Measurements from ENCODE around the gene ZNF814.
"Not testable (repeated sequence)": the region's sequence is repeated elsewhere in the genome, so short reads cannot be mapped to it uniquely, and the experiment has no call there.

The ZNF814 gene

GRCh38 chr19:57888560-57889231 lies at the start of gene ZNF814:
ZNF814 (minus strand) TSS chr19:57889037; CDS start chr19:57888802, 235 bp downstream.
- peak; percentile 50 for DNase-seq (ENCODE audit: low read depth)

GRCh38 chr19:57935731-57936130 lies 46.9 kb upstream of the ZNF814 start:
- no peak for DNase-seq (ENCODE audit: low read depth)

- peak; percentile 67 for DNase-seq (ENCODE audit: low read depth)
These were observed 46.2 kb upstream of the ZNF814 start, which contains the start of gene ZNF418 for GRCh38 chr19:57934820-57935665. ZNF418 (minus strand) TSS chr19:57935402; CDS start chr19:57933822, 1,580 bp downstream.

GRCh38 chr19:57927587-57927986 lies 38.8 kb upstream of the ZNF814 start:
- DNase-seq (ENCODE audit: low read depth), result no peak

- peak; percentile 86 for DNase-seq (ENCODE audit: low read depth)
These were observed 27.5 kb upstream of the ZNF814 start, which contains the start of gene ZNF417 for GRCh38 chr19:57916168-57916995. ZNF417 (minus strand) TSS chr19:57916592; CDS start chr19:57916411, 181 bp downstream.

GRCh38 chr19:57914531-57914930 lies 25.7 kb upstream of the ZNF814 start:
- no peak for DNase-seq (ENCODE audit: low read depth)

- no peak for DNase-seq (ENCODE audit: low read depth)
These were observed 18.6 kb upstream of the ZNF814 start for GRCh38 chr19:57907394-57907793.

GRCh38 chr19:57905258-57905657 lies 16.4 kb upstream of the ZNF814 start:
- no peak for DNase-seq (ENCODE audit: low read depth)

- DNase-seq (ENCODE audit: low read depth), result no peak
These were observed 14.9 kb upstream of the ZNF814 start for GRCh38 chr19:57903618-57904184.

GRCh38 chr19:57900311-57900710 lies 11.5 kb upstream of the ZNF814 start:
- no peak for DNase-seq (ENCODE audit: low read depth)

GRCh38 chr19:57890706-57891105 lies 1.9 kb upstream of the ZNF814 start:
- DNase-seq (ENCODE audit: low read depth), result peak; percentile 63

GRCh38 chr19:57888107-57888559 lies 704 bp downstream of the ZNF814 start:
- no peak for DNase-seq (ENCODE audit: low read depth)

- no peak for DNase-seq (ENCODE audit: low read depth)
These were observed 1.5 kb downstream of the ZNF814 start for GRCh38 chr19:57887195-57887941.

GRCh38 chr19:57886046-57886445 lies 2.8 kb downstream of the ZNF814 start:
- DNase-seq (ENCODE audit: low read depth), result no peak

GRCh38 chr19:57873883-57874799 lies 14.7 kb downstream of the ZNF814 start:
- not testable (repeated sequence) for DNase-seq (ENCODE audit: low read depth)

GRCh38 chr19:57872450-57872849 lies 16.4 kb downstream of the ZNF814 start:
- no peak for DNase-seq (ENCODE audit: low read depth)

GRCh38 chr19:57870225-57870624 lies 18.6 kb downstream of the ZNF814 start:
- no peak for DNase-seq (ENCODE audit: low read depth)

GRCh38 chr19:57869655-57870054 lies 19.2 kb downstream of the ZNF814 start:
- DNase-seq (ENCODE audit: low read depth), result not testable (repeated sequence)

GRCh38 chr19:57867868-57868492 lies 20.9 kb downstream of the ZNF814 start:
- no peak for DNase-seq (ENCODE audit: low read depth)

All from GM04503 (cell line).